Thyroid gland (tissue), 4 donors: ENCODE results near the gene SETBP1.

Experiments used
- CTCF ChIP-seq, 6 experiments: fragments of 200-600 bp in 3 of 6; fragments of 450-650 bp in 3 of 6; sonication (generic) in 3 of 6; IDR thresholded peaks; one replicate each; pipeline ENCODE4 v1.5.1; 2016 to 2019; ENCODE audit warnings: antibody characterized with exemption in 6 of 6, mild to moderate bottlenecking in 2 of 6, inconsistent platforms in 1 of 6, moderate library complexity in 1 of 6
- POLR2A ChIP-seq, 2 donors: fragments of 450-650 bp; IDR thresholded peaks; one replicate each; pipeline ENCODE4 v1.6.1; 2017; ENCODE audit warnings: antibody characterized with exemption in 2 of 2, mild to moderate bottlenecking in 2 of 2, moderate library complexity in 1 of 2

- no peak for TF ChIP-seq CTCF (IDR thresholded peaks at IDR 0.05)
- TF ChIP-seq POLR2A (IDR thresholded peaks at IDR 0.05): no peak
These were observed 161.3 kb downstream of the SETBP1 start for GRCh38 chr18:44841752-44842587.
